ENCODE results near the gene EXTL1. TPM values are rescaled to one million over a fixed set of nuclear protein-coding genes. Genes with fewer than 3 reads are reported as not detected.

Gene EXTL1
- total RNA-seq, 1 experiment from 2014 or later, result 0.26 TPM

DNA sequence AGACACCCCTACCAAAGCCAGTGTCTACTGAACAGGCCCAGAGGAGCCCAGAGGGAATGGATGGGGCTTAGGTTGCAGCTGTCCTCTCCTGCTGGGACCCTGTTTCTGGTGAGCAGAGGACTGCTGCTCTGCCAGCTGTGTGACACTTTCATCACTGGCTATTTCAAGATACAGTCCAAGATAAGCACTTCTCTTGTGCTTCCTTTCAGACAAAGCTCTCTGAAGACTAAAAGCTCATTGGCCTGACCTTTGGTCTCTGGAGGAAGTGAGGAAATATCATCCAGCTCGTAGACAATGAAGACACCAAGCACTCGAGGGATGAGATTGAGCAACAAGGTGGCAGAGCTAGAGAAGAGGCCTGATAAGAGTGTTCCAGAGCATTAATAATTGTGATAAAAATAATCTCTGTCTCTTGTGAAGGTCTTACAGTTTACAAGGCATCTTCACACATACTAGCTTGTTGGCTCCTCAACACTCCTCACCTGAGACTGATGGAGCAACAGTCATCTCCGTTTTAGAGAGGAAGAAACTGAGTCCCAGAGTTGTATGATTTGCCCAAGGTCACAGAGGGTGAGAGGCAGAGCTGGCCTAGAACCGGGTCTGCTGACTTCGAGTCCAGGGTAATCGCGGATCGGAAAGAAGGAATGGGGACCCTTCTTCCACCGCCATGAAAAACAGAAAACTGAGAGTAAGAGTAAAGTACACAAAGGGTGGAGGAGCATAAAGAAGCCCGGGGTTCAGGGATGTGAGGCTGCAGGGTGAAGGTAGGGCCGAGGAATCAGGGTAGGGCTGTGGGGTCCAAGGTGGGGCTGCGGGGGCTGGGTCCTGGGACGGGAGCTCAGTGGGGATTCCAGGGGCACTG lies 24.4 kb upstream of the EXTL1 start:
- TSS peak; percentile 67 for BruUV-seq (replicated peaks)
- no peak for TF ChIP-seq EZH2 (IDR thresholded peaks at IDR 0.05; ENCODE audit: low read length, unreplicated experiment)
- no peak for TF ChIP-seq CTCF (conservative IDR thresholded peaks at IDR 0.05; ENCODE audit: low read depth, low read length)
- no peak for TF ChIP-seq EZH2phosphoT487 (IDR thresholded peaks at IDR 0.05; ENCODE audit: borderline replicate concordance, low read length)
- no peak; the same call in 1 of the 2 replicates for ATAC-seq
- Histone ChIP-seq H3F3A (ENCODE audit: low read length, unreplicated experiment) (no peaks in the 10 kb centered on the region), H3K4me1 (ENCODE audit: insufficient read depth, low read length) (peaks cover 14% of the 10 kb centered on the region), H3K27me3 (ENCODE audit: low read length) (no peaks in the 10 kb centered on the region), H3K9me3 (ENCODE audit: low read length) (no peaks in the 10 kb centered on the region), H2AFZ (ENCODE audit: low read length) (peak overlapping the region; percentile 88), H3K9me2 (replicated peaks; ENCODE audit: low read length) (no peaks in the 10 kb centered on the region), H4K20me1 (ENCODE audit: low read length) (no peaks in the 10 kb centered on the region), H3K36me3 (ENCODE audit: low read depth, low read length) (no peaks in the 10 kb centered on the region), H3K79me2 (ENCODE audit: low read length) (0 out of 2 replicates have a peak, but pooled peaks cover 4% of the 10 kb centered on the region), H3K9ac (ENCODE audit: low read length) (peak overlapping the region; percentile 71), H3K4me2 (ENCODE audit: low read length) (peak overlapping the region; percentile 92), H3K4me3 (ENCODE audit: low read length) (peak overlapping the region; percentile 74), H3K27ac (ENCODE audit: low read length) (no peak overlapping the region)
- POLR2A ChIA-PET (ENCODE audit: unreplicated experiment), result interaction anchor here (0.6 to 1.3 kb wide), 7 partner anchors 71 to 282 kb away, joined by 3 to 16 read pairs (median 4); no protein-coding TSS in a partner anchor
- peak; percentile 14 for DNase-seq
- CTCF ChIA-PET, result interaction anchor here (0.5 to 3.1 kb wide), 17 partner anchors 28 to 1245 kb away, joined by 3 to 104 read pairs (median 4); no protein-coding TSS in a partner anchor
- intact Hi-C loops (cut with micrococcal nuclease), result loop anchor here (2.0 to 5.0 kb wide), 2 partner anchors 74 to 175 kb away; no protein-coding TSS in a partner anchor

GRCh38 chr1:25997828-25998761 lies 23.5 kb upstream of the EXTL1 start, which contains the start of gene PAFAH2:
Gene PAFAH2 (minus strand): TSS chr1:25998063. CDS start chr1:25990816, 7,247 bp downstream.
- peak within 1 kb of the TSS; percentile 92 for H3K4me2 ChIP-seq (ENCODE audit: low read length)
- H3K9ac ChIP-seq (ENCODE audit: low read length), result peak within 1 kb of the TSS; percentile 71
- peaks cover 14% of the 10 kb centered on the region for H3K4me1 ChIP-seq (ENCODE audit: insufficient read depth, low read length)
- POLR2A ChIA-PET (ENCODE audit: unreplicated experiment), result interaction anchor here (0.6 to 1.3 kb wide), 8 partner anchors 72 to 281 kb away, joined by 3 to 22 read pairs (median 6); partner anchors contain the start of gene PAQR7
- H3K27me3 ChIP-seq (ENCODE audit: low read length), result no peaks in the 10 kb centered on the region
- DNase-seq, result peak; percentile 99
- ATAC-seq, result peak; percentile 99
- H3K4me3 ChIP-seq (ENCODE audit: low read length), result peak within 1 kb of the TSS; percentile 74
- BruUV-seq (replicated peaks), result TSS peak; percentile 93
- intact Hi-C loops (cut with micrococcal nuclease), result loop anchor here (1.0 to 5.0 kb wide), 5 partner anchors 75 to 176 kb away; no protein-coding TSS in a partner anchor
- H3K79me2 ChIP-seq (ENCODE audit: low read length), result 0 out of 2 replicates have a peak, but pooled peaks cover 4% of the 10 kb centered on the region
- no peaks in the 10 kb centered on the region for H3K9me3 ChIP-seq (ENCODE audit: low read length)
- CTCF ChIA-PET, result interaction anchor here (0.5 to 3.1 kb wide), 18 partner anchors 29 to 1246 kb away, joined by 3 to 104 read pairs (median 4); no protein-coding TSS in a partner anchor
- TF ChIP-seq EZH2 (IDR thresholded peaks at IDR 0.05; ENCODE audit: low read length, unreplicated experiment), result no peak
- peak; percentile 91 for TF ChIP-seq CTCF (conservative IDR thresholded peaks at IDR 0.05; ENCODE audit: low read depth, low read length)
- no peak for TF ChIP-seq EZH2phosphoT487 (IDR thresholded peaks at IDR 0.05; ENCODE audit: borderline replicate concordance, low read length)
- peak within 1 kb of the TSS; percentile 88 for H2AFZ ChIP-seq (ENCODE audit: low read length)
- H4K20me1 ChIP-seq (ENCODE audit: low read length), result no peaks in the 10 kb centered on the region
- no peak within 1 kb of the TSS for H3K27ac ChIP-seq (ENCODE audit: low read length)
- H3K36me3 ChIP-seq (ENCODE audit: low read depth, low read length), result no peaks in the 10 kb centered on the region
- H3F3A ChIP-seq (ENCODE audit: low read length, unreplicated experiment), result no peaks in the 10 kb centered on the region
- H3K9me2 ChIP-seq (replicated peaks; ENCODE audit: low read length), result no peaks in the 10 kb centered on the region

Data from PC-3 (cell line).